HCT116 (cell line): ENCODE results near the gene ARFGAP3.

Source experiments
- CEBPB ChIP-seq: IDR thresholded peaks from 2 replicates; pipeline ENCODE4 v1.6.1; 2012; ENCODE audit warnings: low read depth
- CTCF ChIP-seq, 3 experiments: fragments of 200-600 bp in 1 of 3; sonication (generic) in 1 of 3; IDR thresholded peaks in 2 of 3; conservative IDR thresholded peaks in 1 of 3; 2 replicates each; pipeline ENCODE4 v1.5.1; 2012 to 2017; ENCODE audit warnings: low read depth in 2 of 3, low read length in 2 of 3, antibody characterized with exemption in 1 of 3, borderline replicate concordance in 1 of 3, control low read depth in 1 of 3, mild to moderate bottlenecking in 1 of 3, mixed read lengths in 1 of 3, mixed run types in 1 of 3, moderate library complexity in 1 of 3; ENCODE audit not compliant: insufficient read depth in 1 of 3
- EZH2phosphoT487 ChIP-seq: fragments of 200-600 bp; IDR thresholded peaks from 2 replicates; pipeline ENCODE4 v1.6.1; 2018; ENCODE audit warnings: antibody characterized with exemption, borderline replicate concordance
- POLR2A ChIP-seq: IDR thresholded peaks from 2 replicates; pipeline ENCODE4 v1.7.0; 2011; ENCODE audit warnings: borderline replicate concordance; ENCODE audit not compliant: insufficient read depth, insufficient read length; ENCODE audit errors: extremely low read depth
- POLR2AphosphoS5 ChIP-seq: IDR thresholded peaks from 2 replicates; pipeline ENCODE4 v1.6.1; 2011; ENCODE audit warnings: mild to moderate bottlenecking, low read depth, low read length, moderate library complexity
- RAD21 ChIP-seq: IDR thresholded peaks from 2 replicates; pipeline ENCODE4 v1.6.1; 2012; ENCODE audit warnings: low read depth, mild to moderate bottlenecking
- SIN3A ChIP-seq: IDR thresholded peaks from 2 replicates; pipeline ENCODE4 v1.6.1; 2012; ENCODE audit warnings: low read depth
- TCF7L2 ChIP-seq: IDR thresholded peaks from 2 replicates; pipeline ENCODE4 v1.7.0; 2011; ENCODE audit warnings: borderline replicate concordance, inconsistent platforms; ENCODE audit not compliant: insufficient read depth, insufficient read length; ENCODE audit errors: extremely low read depth
- ZBTB33 ChIP-seq: IDR thresholded peaks from 2 replicates; pipeline ENCODE4 v1.6.1; 2011; ENCODE audit warnings: mild to moderate bottlenecking, low read length, moderate library complexity; ENCODE audit not compliant: insufficient replicate concordance; ENCODE audit errors: extremely low read depth
- ZFX ChIP-seq: fragments of 450-650 bp; IDR thresholded peaks from 2 replicates; pipeline ENCODE4 v1.6.1; 2017

DNA sequence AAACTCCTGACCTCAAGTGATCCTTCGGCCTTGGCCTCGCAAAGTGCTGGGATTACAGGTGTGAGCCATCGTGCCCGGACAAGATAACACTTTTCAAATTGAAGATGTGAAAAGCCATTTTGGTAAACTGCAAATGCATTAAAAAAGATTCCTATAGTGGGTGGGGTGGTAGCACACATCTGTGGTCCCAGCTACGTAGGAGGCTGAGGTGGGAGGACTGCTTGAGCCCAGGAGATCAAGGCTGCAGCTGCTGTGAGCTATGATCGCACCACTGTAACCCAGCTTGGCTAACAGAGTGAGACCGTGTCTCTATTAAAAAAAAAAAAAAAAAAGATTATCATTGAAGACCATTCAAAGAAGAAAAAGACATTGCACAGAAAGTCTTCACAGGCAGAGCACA, 16.9 kb upstream of the ARFGAP3 start:
- TF ChIP-seq TCF7L2 (no peak), RAD21 (no peak), ZFX (no peak), CEBPB (no peak), POLR2AphosphoS5 (no peak), CTCF (IDR thresholded peaks at IDR 0.05 in 2 of 3, conservative IDR thresholded peaks at IDR 0.05 in 1 of 3; ENCODE audit: borderline replicate concordance in 1 of 3, insufficient read depth in 1 of 3, low read depth in 2 of 3, low read length in 2 of 3) (no peak), POLR2A (no peak), EZH2phosphoT487 (no peak), SIN3A (no peak), ZBTB33 (no peak)
